Neural progenitor cell (in vitro differentiated cells): Measurements from ENCODE around the gene TCF25.

Experiments
- EZH2 ChIP-seq: fragments of 200-600 bp; sonication (generic); IDR thresholded peaks from 2 replicates; pipeline ENCODE4 v1.6.1; 2017; ENCODE audit warnings: antibody characterized with exemption, mild to moderate bottlenecking, moderate library complexity
- EZH2phosphoT487 ChIP-seq: fragments of 200-600 bp; sonication (generic); IDR thresholded peaks from 2 replicates; pipeline ENCODE4 v1.6.1; 2017; ENCODE audit warnings: antibody characterized with exemption
- TF ChIP-seq, protein P1 (sequence below): fragments of 200-600 bp; sonication (generic); IDR thresholded peaks from 2 replicates; pipeline ENCODE4 v1.5.1; 2017; ENCODE audit warnings: antibody characterized with exemption, mild to moderate bottlenecking

DNA sequence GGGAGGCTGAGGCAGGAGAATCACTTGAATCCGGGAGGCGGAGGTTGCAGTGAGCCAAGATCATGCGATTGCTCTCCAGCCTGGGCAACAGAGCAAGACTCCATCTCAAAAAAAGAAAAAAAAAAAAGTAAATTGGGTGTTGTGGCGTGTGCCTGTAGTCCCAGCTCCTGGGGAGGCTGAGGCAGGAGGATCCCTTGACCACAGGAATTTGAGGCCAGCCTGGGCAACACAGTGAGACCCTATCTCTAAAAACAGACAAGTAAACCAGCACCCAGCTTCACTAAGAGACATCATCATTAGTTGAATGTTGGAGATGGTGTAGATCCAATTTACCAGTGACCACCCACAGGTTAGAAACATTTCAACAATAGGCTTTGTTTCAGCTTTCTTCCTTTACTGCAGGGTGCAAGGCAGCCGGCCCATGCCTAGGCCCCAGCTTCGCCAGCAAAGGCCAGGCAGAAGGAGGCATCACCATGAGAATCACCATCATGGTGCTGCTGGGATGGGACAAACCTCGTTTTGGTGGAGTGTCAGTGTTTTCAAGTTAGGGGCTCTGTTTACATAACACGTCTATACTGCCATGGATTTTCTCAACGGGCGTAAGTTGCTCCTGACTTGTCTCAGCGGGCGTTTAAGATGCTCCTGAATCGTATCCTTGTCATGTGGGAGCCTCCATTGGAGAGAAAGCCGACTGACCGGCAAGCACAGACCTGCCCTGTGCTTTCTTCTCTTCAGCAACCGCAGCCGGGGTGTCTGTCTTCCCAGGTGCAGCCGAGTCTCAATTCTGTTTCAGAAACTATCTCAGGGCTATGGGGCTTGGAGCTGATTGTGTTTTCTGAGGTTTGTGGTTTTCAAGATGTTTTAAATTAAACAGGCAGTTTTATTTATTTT lies 7.3 kb downstream of the TCF25 start:
- TF ChIP-seq, protein P1, sequence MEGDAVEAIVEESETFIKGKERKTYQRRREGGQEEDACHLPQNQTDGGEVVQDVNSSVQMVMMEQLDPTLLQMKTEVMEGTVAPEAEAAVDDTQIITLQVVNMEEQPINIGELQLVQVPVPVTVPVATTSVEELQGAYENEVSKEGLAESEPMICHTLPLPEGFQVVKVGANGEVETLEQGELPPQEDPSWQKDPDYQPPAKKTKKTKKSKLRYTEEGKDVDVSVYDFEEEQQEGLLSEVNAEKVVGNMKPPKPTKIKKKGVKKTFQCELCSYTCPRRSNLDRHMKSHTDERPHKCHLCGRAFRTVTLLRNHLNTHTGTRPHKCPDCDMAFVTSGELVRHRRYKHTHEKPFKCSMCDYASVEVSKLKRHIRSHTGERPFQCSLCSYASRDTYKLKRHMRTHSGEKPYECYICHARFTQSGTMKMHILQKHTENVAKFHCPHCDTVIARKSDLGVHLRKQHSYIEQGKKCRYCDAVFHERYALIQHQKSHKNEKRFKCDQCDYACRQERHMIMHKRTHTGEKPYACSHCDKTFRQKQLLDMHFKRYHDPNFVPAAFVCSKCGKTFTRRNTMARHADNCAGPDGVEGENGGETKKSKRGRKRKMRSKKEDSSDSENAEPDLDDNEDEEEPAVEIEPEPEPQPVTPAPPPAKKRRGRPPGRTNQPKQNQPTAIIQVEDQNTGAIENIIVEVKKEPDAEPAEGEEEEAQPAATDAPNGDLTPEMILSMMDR: no peak
- TF ChIP-seq EZH2phosphoT487 (no peak), EZH2 (no peak)
